ENCODE data around the gene FRMD6. TPM values are rescaled to one million over a fixed set of nuclear protein-coding genes. Genes with fewer than 3 reads are reported as not detected.

The FRMD6 gene
- total RNA-seq = 10 to 100 TPM in 3 of 4 donors, 1 to 10 TPM in 1; 8.1 to 73.4 (median 12.4) TPM

DNA sequence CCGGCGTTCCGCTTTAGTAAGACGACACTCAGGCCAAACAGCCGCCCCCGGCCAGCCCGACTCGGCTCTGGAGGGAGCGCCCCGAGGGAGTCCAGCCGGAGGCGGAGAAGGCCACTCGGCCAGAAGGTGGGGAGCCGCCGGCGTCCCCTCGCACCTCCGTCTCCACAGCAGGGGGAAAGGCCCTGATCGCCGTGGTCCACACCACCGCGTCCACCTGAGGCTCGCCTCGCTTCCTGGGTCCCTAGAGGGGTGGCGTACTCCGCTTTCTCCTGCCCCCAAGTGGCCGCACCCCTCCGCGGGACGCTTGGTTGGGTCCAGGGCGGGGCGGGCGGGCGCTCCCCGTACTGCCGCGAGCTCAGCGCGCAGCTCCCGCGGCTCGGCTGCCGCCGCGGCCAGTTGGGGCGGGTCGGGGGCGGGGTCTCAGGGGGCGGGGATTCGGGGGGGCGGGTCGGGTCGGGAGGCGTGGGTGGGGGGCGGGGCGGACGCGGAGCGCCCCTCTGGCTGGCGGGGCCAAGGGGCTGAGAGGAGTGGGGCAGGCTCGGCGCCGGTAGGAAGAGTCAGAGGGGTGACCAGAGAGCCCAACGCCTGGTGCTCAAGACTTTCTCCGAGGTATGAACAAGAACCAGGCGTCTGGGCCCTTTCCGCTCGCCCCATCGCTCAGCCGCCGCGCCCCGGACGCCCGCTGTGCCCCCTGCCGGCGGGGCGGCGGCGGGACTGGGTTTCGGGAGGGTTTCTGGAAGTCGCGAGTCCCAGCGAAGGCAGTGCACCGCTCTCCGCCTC lies at the start of gene FRMD6:
TSS of gene FRMD6 (plus strand) at position 523 of the 780 bp plus-strand sequence. CDS start 37,927 bp downstream, outside the sequence.
- peak; percentile 55 to 88 (median 88) for DNase-seq
- Histone ChIP-seq H3K27ac (peak within 1 kb of the TSS; percentile 70 to 96 (median 92)), H3K4me3 (peak within 1 kb of the TSS; percentile 53 to 91 (median 80)), H3K36me3 (no peaks in the 10 kb centered on the region), H3K9me3 (no peaks in the 10 kb centered on the region), H3K4me1 (peaks cover 0 to 5% (median 2%) of the 10 kb centered on the region in 4 donors), H3K27me3 (no peaks in the 10 kb centered on the region)
- TF ChIP-seq CTCF (IDR thresholded peaks at IDR 0.05) = peak; percentile 25 to 68 (median 66)
- peak; percentile 35 to 38 for TF ChIP-seq POLR2A (IDR thresholded peaks at IDR 0.05)

GRCh38 chr14:51602310-51602709 lies 49.4 kb upstream of the FRMD6 start:
- no peak for TF ChIP-seq POLR2A (IDR thresholded peaks at IDR 0.05)
- TF ChIP-seq CTCF (IDR thresholded peaks at IDR 0.05) = no peak
- H3K9me3 ChIP-seq = no peaks in the 10 kb centered on the region
- H3K27ac ChIP-seq = no peak overlapping the region
- H3K4me1 ChIP-seq = no peaks in the 10 kb centered on the region
- no peak overlapping the region for H3K4me3 ChIP-seq
- H3K36me3 ChIP-seq = no peaks in the 10 kb centered on the region
- DNase-seq = no peak
- H3K27me3 ChIP-seq = no peaks in the 10 kb centered on the region

GRCh38 chr14:51603495-51603894 lies 48.2 kb upstream of the FRMD6 start:
- no peak for DNase-seq
- H3K9me3 ChIP-seq = no peaks in the 10 kb centered on the region
- no peak for TF ChIP-seq CTCF (IDR thresholded peaks at IDR 0.05)
- no peak for TF ChIP-seq POLR2A (IDR thresholded peaks at IDR 0.05)

GRCh38 chr14:51604073-51604472 lies 47.6 kb upstream of the FRMD6 start:
- TF ChIP-seq POLR2A (IDR thresholded peaks at IDR 0.05) (no peak), CTCF (IDR thresholded peaks at IDR 0.05) (no peak)

More at GRCh38 chr14:51603495-51603894, 48.2 kb upstream of the FRMD6 start:
- Histone ChIP-seq H3K4me1 (no peaks in the 10 kb centered on the region), H3K27me3 (no peaks in the 10 kb centered on the region), H3K4me3 (no peak overlapping the region), H3K36me3 (no peaks in the 10 kb centered on the region), H3K27ac (no peak overlapping the region)

GRCh38 chr14:51605575-51605974 lies 46.1 kb upstream of the FRMD6 start:
- Histone ChIP-seq H3K27me3 (no peaks in the 10 kb centered on the region), H3K4me3 (no peak overlapping the region), H3K27ac (no peak overlapping the region), H3K36me3 (no peaks in the 10 kb centered on the region), H3K4me1 (no peaks in the 10 kb centered on the region), H3K9me3 (no peaks in the 10 kb centered on the region)
- TF ChIP-seq POLR2A (IDR thresholded peaks at IDR 0.05) (no peak), CTCF (IDR thresholded peaks at IDR 0.05) (no peak)
- no peak for DNase-seq

More at GRCh38 chr14:51604073-51604472, 47.6 kb upstream of the FRMD6 start:
- Histone ChIP-seq H3K27me3 (no peaks in the 10 kb centered on the region), H3K4me1 (no peaks in the 10 kb centered on the region), H3K36me3 (no peaks in the 10 kb centered on the region), H3K27ac (no peak overlapping the region), H3K4me3 (no peak overlapping the region), H3K9me3 (no peaks in the 10 kb centered on the region)
- no peak for DNase-seq

Data from Peyer's patch (tissue), 4 donors.